Gastroesophageal sphincter (tissue), 3 donors: ENCODE data around the gene SHKBP1.

Experiments used
- EP300 ChIP-seq: sonication (generic); formaldehyde crosslinking; IDR thresholded peaks from one replicate; pipeline ENCODE4 v1.6.1; 2017; ENCODE audit warnings: antibody characterized with exemption, mild to moderate bottlenecking
- POLR2A ChIP-seq, 2 donors: fragments of 450-650 bp; IDR thresholded peaks; one replicate each; pipeline ENCODE4 v1.6.1; 2017; ENCODE audit warnings: antibody characterized with exemption in 2 of 2, mild to moderate bottlenecking in 2 of 2, moderate library complexity in 1 of 2
- TF ChIP-seq, protein P1 (sequence below), 4 experiments: fragments of 200-600 bp in 2 of 4; fragments of 450-650 bp in 2 of 4; sonication (generic) in 1 of 4; IDR thresholded peaks; one replicate each; pipeline ENCODE4 v1.5.1; 2017 to 2019; ENCODE audit warnings: antibody characterized with exemption in 4 of 4, mild to moderate bottlenecking in 2 of 4, moderate library complexity in 2 of 4

DNA sequence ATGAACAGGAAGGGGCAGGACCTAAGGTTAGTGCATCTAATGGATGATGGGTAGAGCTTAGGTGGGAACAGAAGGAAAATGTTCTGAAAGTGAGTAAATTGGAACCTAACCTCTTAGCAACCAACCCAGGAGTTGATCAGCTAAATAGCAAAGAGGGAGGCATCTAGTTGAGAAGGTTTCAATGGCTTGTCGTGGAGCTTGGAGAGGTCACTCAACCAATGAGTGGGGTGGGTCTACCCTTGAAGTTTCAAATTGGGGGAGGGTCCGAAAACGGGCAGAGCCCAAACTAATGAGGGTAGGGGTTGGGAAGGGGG, 5.7 kb upstream of the SHKBP1 start:
- no peak for TF ChIP-seq POLR2A (IDR thresholded peaks at IDR 0.05)
- TF ChIP-seq, protein P1, sequence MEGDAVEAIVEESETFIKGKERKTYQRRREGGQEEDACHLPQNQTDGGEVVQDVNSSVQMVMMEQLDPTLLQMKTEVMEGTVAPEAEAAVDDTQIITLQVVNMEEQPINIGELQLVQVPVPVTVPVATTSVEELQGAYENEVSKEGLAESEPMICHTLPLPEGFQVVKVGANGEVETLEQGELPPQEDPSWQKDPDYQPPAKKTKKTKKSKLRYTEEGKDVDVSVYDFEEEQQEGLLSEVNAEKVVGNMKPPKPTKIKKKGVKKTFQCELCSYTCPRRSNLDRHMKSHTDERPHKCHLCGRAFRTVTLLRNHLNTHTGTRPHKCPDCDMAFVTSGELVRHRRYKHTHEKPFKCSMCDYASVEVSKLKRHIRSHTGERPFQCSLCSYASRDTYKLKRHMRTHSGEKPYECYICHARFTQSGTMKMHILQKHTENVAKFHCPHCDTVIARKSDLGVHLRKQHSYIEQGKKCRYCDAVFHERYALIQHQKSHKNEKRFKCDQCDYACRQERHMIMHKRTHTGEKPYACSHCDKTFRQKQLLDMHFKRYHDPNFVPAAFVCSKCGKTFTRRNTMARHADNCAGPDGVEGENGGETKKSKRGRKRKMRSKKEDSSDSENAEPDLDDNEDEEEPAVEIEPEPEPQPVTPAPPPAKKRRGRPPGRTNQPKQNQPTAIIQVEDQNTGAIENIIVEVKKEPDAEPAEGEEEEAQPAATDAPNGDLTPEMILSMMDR (IDR thresholded peaks at IDR 0.05) = no peak
- no peak for TF ChIP-seq EP300
